GM19438 (cell line): ENCODE measurements around the gene MRPL18.
"Not testable (repeated sequence)": the region's sequence is repeated elsewhere in the genome, so short reads cannot be mapped to it uniquely, and the experiment has no call there.

ENCODE experiments used
- ATAC-seq: cut with Tn5 transposase; IDR thresholded peaks from one replicate; pipeline ENCODE4 v1.9.1; 2021; ENCODE audit warnings: low read depth; ENCODE audit not compliant: unreplicated experiment

Gene MRPL18

GRCh38 chr6:159790149-159790955 is at the start of gene MRPL18:
Gene MRPL18, plus strand, starts transcription at chr6:159790467. Its CDS starts 121 bp downstream, at chr6:159790588.
- peak; percentile 82 for ATAC-seq

- ATAC-seq = no peak
Observed at GRCh38 chr6:159742165-159742564, 48.1 kb upstream of the MRPL18 start.

GRCh38 chr6:159745081-159745480 is 45.2 kb upstream of the MRPL18 start:
- no peak for ATAC-seq

GRCh38 chr6:159746759-159747158 is 43.5 kb upstream of the MRPL18 start:
- ATAC-seq = no peak

GRCh38 chr6:159748127-159748526 is 42.1 kb upstream of the MRPL18 start:
- not testable (repeated sequence) for ATAC-seq

GRCh38 chr6:159751448-159751847 is 38.8 kb upstream of the MRPL18 start:
- no peak for ATAC-seq

GRCh38 chr6:159753081-159753872 is 37.0 kb upstream of the MRPL18 start:
- no peak for ATAC-seq

GRCh38 chr6:159754401-159754800 is 35.9 kb upstream of the MRPL18 start:
- no peak for ATAC-seq

GRCh38 chr6:159754959-159755914 is 35.0 kb upstream of the MRPL18 start:
- ATAC-seq = no peak

- no peak for ATAC-seq
Observed at GRCh38 chr6:159756508-159756907, 33.8 kb upstream of the MRPL18 start.

- no peak for ATAC-seq
Observed at GRCh38 chr6:159758031-159759001, 32.0 kb upstream of the MRPL18 start.

GRCh38 chr6:159759645-159760044 is 30.6 kb upstream of the MRPL18 start:
- ATAC-seq = no peak

GRCh38 chr6:159760602-159761057 is 29.6 kb upstream of the MRPL18 start:
- no peak for ATAC-seq

GRCh38 chr6:159761129-159761872 is 29.0 kb upstream of the MRPL18 start:
- ATAC-seq = peak; percentile 8

- peak; percentile 98 for ATAC-seq
Observed at GRCh38 chr6:159761873-159762680, 28.2 kb upstream of the MRPL18 start, which contains the start of gene ACAT2. Gene ACAT2, plus strand, starts transcription at chr6:159762045. Its CDS starts 43 bp downstream, at chr6:159762088.

- ATAC-seq = peak; percentile 2
Observed at GRCh38 chr6:159762681-159763293, 27.5 kb upstream of the MRPL18 start.

- no peak for ATAC-seq
Observed at GRCh38 chr6:159766906-159767305, 23.4 kb upstream of the MRPL18 start.
